Activated CD4-positive, alpha-beta T cell treated with anti-CD3 and anti-CD28 coated beads, Interleukin-2, amount 50 U/mL, for 24 hours (primary cell): ENCODE results near the gene RACGAP1.

Source experiments
- DNase-seq, 2 donors: peaks; one replicate each; pipeline ENCODE4 v3.0.0-alpha.2; 2020; ENCODE audit warnings: low read depth in 1 of 2, low spot score in 1 of 2

Gene RACGAP1

DNA sequence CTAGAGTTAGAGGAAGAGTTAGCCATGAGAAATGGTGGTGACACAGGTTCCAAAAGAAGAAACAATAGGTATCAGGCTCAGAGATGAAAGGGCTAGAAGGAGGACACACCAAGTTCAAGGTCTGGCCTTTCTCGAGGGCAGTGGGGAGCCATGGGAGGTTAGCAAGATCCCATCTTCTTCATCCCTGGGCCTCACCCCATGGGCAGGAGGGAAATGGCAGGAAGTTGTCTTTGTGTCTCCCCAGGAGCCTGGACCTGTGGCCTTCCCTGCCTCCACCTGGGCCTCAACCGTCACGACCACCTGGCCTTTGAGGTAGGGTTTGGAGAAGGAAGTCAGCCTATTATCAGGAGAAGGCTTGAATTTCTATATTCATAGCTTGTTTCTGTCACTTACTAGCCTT lies 80.6 kb downstream of the RACGAP1 start:
- no peak for DNase-seq

GRCh38 chr12:49944046-49944445 lies 81.2 kb downstream of the RACGAP1 start:
- no peak for DNase-seq

GRCh38 chr12:49943625-49943960 lies 81.7 kb downstream of the RACGAP1 start:
- DNase-seq = no peak

DNA sequence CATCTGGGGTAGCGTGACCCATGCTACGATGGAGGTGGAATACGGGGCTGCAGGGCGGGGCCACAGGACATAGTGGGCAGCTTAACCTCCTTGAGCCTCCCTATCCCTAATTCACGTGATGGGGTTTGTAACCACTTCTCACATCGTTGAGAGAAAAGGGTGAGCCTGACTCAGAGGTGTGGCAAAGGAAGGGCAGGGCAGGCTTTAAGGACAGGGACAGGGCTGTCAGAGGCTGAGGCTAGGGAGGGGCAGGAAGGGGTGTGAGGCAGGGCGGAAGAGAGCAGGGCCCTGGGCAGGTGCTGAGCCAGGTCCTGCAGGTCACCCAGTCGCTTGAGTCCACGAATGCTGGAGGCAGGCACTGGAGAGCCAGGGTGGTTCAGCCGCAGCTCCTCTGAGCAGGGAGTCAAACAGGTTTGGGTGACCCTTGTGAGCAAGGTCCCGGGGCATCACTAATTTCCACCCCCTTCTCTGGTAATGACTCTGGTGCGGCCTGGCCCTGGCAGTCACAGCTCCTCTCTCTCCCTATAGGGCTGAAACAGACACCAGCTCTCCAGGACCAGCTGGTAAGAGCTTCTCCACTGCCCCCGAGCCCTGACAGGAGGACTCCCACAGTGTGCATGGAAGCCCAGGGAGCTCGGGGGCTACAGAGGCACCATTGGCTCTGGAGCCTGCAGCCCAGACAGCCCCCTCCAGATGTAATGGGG lies 82.2 kb downstream of the RACGAP1 start:
- DNase-seq = no peak

DNA sequence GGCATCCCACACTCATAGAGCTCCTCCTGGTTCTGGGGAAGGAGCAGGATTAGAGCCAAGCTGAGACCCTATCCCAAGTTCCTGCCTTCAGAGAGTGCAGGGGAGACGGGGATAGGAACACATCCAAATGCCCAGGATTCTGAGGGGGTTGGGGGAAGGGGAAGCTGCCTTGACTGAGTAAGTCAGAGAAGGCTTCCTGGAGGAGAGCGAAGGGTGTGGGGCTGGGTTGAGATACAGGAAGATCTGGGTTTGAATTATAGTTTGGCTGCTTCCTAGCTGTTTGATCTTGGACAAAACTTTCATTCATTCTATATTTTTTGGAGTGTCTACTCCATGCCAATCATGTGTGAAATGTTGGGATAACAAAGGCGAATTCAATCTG lies 82.8 kb downstream of the RACGAP1 start:
- DNase-seq = no peak

DNA sequence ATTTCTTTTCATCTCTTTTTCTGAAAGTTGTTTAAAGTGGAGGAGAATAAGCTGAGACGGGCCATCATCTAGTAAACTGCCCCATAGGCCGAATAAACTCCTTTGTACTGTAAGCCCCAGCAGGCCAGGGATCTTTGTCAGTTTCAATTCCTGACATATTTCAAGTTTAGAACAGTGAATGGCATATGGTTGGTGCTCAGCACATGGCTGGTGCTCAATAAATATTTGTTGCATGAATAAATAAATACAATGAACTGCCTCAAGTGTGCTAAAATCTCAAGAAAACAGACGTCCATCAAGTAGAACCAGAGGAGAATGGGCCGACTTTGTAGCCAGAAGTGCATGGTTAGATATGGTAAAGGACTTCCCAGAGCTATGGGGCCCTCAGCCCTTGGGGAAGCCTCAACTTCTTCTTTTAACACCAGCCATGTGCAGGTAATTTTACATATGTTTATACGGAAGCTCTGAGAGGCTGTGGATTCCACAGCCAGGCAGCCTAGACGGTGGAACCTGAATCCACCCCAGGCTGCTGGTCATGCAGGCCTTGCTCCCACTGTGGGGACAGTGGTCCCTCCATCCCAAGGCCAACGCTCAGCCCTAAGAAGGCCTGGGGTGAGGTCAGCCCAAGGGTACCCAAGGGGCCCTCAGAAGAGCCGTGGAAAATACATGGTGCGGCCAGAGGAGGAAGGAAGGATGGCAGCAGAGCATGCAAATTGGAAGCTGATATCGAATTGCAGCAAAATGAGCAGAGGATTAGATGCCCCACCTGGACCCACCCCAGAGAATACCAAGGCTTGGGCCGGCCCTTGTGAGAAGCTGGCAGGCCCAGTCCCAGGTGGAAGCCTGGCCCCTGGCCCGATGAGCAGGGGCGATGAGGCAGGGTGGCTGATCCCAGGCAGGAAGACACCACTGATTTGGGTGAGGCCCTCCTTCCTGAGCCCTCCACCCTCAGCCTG lies 83.5 kb downstream of the RACGAP1 start:
- no peak for DNase-seq

DNA sequence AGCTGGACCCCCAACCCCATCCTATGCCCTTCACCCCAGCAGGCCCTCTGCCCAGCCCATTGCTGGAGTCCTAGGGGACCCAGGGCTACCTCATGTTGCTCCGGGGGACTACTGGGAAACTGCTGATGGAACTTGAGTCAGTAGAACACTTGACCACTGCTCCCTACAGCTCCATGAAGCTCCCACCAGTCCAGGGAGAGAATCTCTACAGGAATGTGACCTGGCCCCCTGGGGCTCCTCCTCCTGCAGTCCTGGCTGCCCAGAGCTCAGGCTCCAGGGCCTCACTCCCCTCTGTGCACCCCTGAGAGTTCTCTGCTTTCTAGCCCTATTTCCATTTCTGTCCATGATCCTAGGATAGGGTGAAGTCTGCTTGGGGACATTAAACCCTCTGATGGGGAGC lies 85.6 kb downstream of the RACGAP1 start:
- DNase-seq = no peak

DNA sequence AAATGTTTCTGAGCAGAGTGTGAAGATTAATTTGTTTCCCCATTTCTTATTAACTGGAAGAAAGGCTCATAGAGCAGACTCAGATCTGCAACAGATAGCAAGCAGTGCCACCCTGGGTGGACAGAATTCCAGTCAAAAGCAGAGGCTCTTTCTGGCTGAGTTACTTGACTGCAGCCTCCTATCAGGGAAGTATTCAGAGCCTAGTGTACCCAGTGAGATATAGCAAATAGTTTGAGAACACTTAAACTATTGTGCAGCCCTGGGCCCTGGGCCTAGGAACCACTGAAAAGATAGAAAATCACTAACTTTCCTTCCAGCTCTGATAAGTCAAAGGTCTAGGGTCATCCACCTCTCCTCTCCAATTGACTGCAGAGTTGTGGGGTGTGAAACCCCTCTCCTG lies 86.0 kb downstream of the RACGAP1 start:
- no peak for DNase-seq
